Adrenal gland (tissue), 12 donors: ENCODE results near the gene KLF12. TPM values are rescaled to one million over a fixed set of nuclear protein-coding genes. Genes with fewer than 3 reads are reported as not detected.

ENCODE experiments used
- DNase-seq, 7 donors: peaks; one replicate each; pipeline ENCODE4 v3.0.0-alpha.2; 2019 to 2020
- H3K27ac ChIP-seq, 5 donors: fragments of 200-600 bp; sonication (generic) in 4 of 5; 1 replicate in 3 of 5; 2 replicates in 2 of 5; pipeline versions ENCODE4 v1.5.1 to v1.8.0; 2016 to 2020; ENCODE audit warnings: mild to moderate bottlenecking in 1 of 5
- H3K27me3 ChIP-seq: fragments of 200-600 bp; 2 replicates; pipeline ENCODE4 v1.8.0; 2021
- H3K36me3 ChIP-seq, 2 donors: fragments of 200-600 bp; replicated peaks in 1 of 2; 1 replicate in 1 of 2; 2 replicates in 1 of 2; pipeline versions ENCODE4 v1.5.1 to v1.8.0; 2018 to 2022
- H3K4me1 ChIP-seq, 2 donors: fragments of 200-600 bp; replicated peaks in 1 of 2; 1 replicate in 1 of 2; 2 replicates in 1 of 2; pipeline versions ENCODE4 v1.5.1 to v1.8.0; 2018 to 2021
- H3K4me3 ChIP-seq, 4 donors: fragments of 200-600 bp; sonication (generic) in 3 of 4; one replicate each; pipeline ENCODE4 v1.5.1; 2016 to 2018
- H3K9me3 ChIP-seq, 3 donors: fragments of 200-600 bp; sonication (generic) in 1 of 3; replicated peaks in 1 of 3; 1 replicate in 2 of 3; 2 replicates in 1 of 3; pipeline versions ENCODE4 v1.5.1 to v1.8.0; 2016 to 2021
- POLR2A ChIP-seq, 2 donors: fragments of 450-650 bp; IDR thresholded peaks; one replicate each; pipeline ENCODE4 v1.6.1; 2017; ENCODE audit warnings: antibody characterized with exemption in 2 of 2, mild to moderate bottlenecking in 2 of 2, moderate library complexity in 1 of 2
- WGBS, 4 donors: extraction: QIAGEN DNeasy Blood & Tissue Kit in 2 of 4; methylation state at CpG; one replicate each; pipeline versions ENCODE4 v1.1.5 to v1.1.7; 2013 to 2017; 5-methylcytosine and 5-hydroxymethylcytosine counted together
- intact Hi-C, 2 donors: fragments of 100-400 bp; cut with DNase I; formaldehyde crosslinking; loops; one replicate each; pipeline versions ENCODE4 v1.14.1 to v1.15.0; 2022 to 2023
- polyA plus RNA-seq, 3 donors: library from polyadenylated mRNA; stranded (reverse); fragments of 200-250 nt in 2 of 3; fragments of 350-450 nt in 1 of 3; fragmentation: Illumina TruSeq in 1 of 3; extraction: RNeasy Lipid Tissue Mini Kit (QIAGEN cat#74804) in 1 of 3; gene quantifications; one replicate each; pipeline ENCODE4 v1.2.3, GENCODE V29; 2013 to 2014
- total RNA-seq, 9 donors: library from RNA; depleted of rRNA in 4 of 9; stranded (reverse); fragments of >200 nt in 4 of 9; fragments of 120-200 nt in 1 of 9; fragmentation: NEBNext Ultra II Directional in 1 of 9; extraction: Animal tissue kit (Norgen Biotek cat#: 25700) in 1 of 9; gene quantifications; one replicate each; pipeline versions ENCODE4 v1.1.0 to v1.2.4, GENCODE V29; 2013 to 2023
- TF ChIP-seq, protein P1 (sequence below), 6 experiments: fragments of 450-650 bp in 4 of 6; fragments of 200-600 bp in 2 of 6; sonication (generic) in 1 of 6; IDR thresholded peaks; 1 replicate in 5 of 6; 2 replicates in 1 of 6; pipeline versions ENCODE4 v1.5.1 to v1.8.0; 2016 to 2021; ENCODE audit warnings: antibody characterized with exemption in 6 of 6, mild to moderate bottlenecking in 2 of 6, moderate library complexity in 1 of 6
- donor health status: healthy with polysubstance abuse.
- donor health status: Bipolar disorder and iron deficiency.
- donor health status: DM: yes; HTN: yes; CAD: no.
- donor health status: DM: no; HTN: no; CAD: no.
- donor health status: DM: no; HTN: no; CAD: no.
- donor health status: DM: yes; HTN: yes; CAD: no.

Gene KLF12
- total and polyA plus RNA-seq, 12 donors, result 0.77 to 16.0 (median 4.4) TPM

DNA sequence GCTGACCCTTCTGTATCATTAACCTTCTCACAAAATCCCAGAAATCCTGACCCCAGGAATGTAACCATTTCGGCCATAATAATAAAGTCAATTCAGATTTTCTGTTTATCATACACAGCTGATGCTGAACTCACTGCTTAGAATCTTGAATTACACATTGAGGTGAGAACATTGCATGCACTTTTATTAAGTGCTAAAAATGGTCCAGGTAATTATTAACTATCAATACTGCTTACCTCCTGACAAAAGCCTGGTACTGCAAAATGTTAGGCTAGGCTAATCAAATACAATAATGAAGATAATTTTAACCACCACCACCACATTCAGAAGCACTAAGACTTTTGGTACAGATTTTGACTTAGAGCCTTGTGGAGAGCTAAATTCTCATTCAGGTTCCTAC, 36.1 kb downstream of the KLF12 start:
- intact Hi-C loops, result no loop called here
- Histone ChIP-seq H3K9me3 (no peaks in the 10 kb centered on the region), H3K4me1 (no peaks in the 10 kb centered on the region), H3K4me3 (no peak overlapping the region), H3K27ac (no peak overlapping the region), H3K27me3 (no peaks in the 10 kb centered on the region), H3K36me3 (no peaks in the 10 kb centered on the region)
- DNase-seq, result no peak
- TF ChIP-seq, protein P1, sequence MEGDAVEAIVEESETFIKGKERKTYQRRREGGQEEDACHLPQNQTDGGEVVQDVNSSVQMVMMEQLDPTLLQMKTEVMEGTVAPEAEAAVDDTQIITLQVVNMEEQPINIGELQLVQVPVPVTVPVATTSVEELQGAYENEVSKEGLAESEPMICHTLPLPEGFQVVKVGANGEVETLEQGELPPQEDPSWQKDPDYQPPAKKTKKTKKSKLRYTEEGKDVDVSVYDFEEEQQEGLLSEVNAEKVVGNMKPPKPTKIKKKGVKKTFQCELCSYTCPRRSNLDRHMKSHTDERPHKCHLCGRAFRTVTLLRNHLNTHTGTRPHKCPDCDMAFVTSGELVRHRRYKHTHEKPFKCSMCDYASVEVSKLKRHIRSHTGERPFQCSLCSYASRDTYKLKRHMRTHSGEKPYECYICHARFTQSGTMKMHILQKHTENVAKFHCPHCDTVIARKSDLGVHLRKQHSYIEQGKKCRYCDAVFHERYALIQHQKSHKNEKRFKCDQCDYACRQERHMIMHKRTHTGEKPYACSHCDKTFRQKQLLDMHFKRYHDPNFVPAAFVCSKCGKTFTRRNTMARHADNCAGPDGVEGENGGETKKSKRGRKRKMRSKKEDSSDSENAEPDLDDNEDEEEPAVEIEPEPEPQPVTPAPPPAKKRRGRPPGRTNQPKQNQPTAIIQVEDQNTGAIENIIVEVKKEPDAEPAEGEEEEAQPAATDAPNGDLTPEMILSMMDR (IDR thresholded peaks at IDR 0.05), result no peak
- TF ChIP-seq POLR2A (IDR thresholded peaks at IDR 0.05), result no peak
- 92 to 97% (median 94%) methylated on average over 1 of the region's 1 CpG for WGBS, 4 donors

DNA sequence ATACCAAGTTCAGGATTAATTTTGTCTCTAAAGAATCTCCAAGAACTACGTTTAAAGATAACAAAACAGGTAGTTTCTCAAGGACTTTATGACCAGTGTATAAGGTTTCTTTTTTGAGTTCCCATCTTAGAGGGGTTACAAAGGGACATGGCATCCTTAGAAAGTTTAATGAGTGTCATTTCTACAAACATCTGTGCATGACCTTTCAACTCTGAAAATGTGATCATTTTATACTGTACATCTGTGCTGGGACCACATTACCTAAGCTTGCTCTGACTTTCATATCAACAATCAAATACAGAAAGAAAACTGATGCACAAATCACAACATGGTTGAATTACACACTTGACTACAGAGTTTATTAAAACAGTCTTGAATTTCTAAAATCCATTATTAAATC, 37.1 kb downstream of the KLF12 start:
- no peaks in the 10 kb centered on the region for H3K36me3 ChIP-seq
- 44 to 57% (median 48%) methylated on average over 1 of the region's 1 CpG for WGBS, 4 donors
- intact Hi-C loops, result no loop called here
- H3K4me3 ChIP-seq, result no peak overlapping the region
- TF ChIP-seq POLR2A (IDR thresholded peaks at IDR 0.05), result no peak
- TF ChIP-seq, protein P1 (IDR thresholded peaks at IDR 0.05), result no peak
- DNase-seq, result no peak
- no peaks in the 10 kb centered on the region for H3K27me3 ChIP-seq
- H3K9me3 ChIP-seq, result no peaks in the 10 kb centered on the region
- no peaks in the 10 kb centered on the region for H3K4me1 ChIP-seq
- no peak overlapping the region for H3K27ac ChIP-seq

DNA sequence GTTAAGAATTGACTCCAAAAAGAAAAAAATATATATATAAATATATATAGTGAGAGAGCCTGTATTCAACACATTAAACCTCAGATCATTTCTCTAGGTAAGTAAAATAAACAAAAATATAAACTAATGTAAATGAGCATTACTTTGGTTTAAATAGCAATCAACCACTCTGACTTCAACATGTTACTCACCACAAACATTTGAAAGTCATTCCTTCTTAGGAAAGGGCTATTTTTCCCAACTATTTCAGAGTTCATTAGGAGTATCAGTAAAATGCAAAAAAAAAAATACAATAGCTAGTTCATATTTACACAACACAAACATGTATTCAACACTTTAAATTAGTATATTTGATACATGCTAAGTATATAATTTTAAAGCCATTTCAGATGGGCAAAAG, 40.5 kb downstream of the KLF12 start:
- no peak for DNase-seq
- Histone ChIP-seq H3K36me3 (no peaks in the 10 kb centered on the region), H3K27me3 (no peaks in the 10 kb centered on the region), H3K9me3 (no peaks in the 10 kb centered on the region), H3K4me3 (no peak overlapping the region), H3K4me1 (no peaks in the 10 kb centered on the region), H3K27ac (no peak overlapping the region)
- intact Hi-C loops, result no loop called here
- no peak for TF ChIP-seq POLR2A (IDR thresholded peaks at IDR 0.05)
- TF ChIP-seq, protein P1 (IDR thresholded peaks at IDR 0.05), result no peak

DNA sequence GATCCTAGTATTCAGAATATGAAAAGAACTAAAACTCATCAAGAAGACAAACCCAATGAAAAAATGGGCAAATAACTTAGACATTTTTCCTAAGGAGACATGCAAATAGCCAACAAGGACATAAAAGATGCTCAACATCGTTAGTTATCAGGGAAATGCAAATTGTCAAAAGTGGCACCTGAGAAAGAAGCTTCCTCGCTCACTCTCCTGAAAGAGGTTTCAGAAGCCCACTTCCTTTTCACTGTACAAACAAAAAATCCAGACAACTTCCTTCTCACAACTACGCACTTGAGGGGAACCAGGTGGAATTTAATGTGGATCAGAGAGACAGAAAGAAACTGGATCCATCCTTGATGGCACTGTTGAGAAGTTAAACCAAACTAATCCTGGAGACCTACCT, 41.5 kb downstream of the KLF12 start:
- Histone ChIP-seq H3K27me3 (no peaks in the 10 kb centered on the region), H3K4me1 (no peaks in the 10 kb centered on the region), H3K36me3 (no peaks in the 10 kb centered on the region), H3K27ac (no peak overlapping the region), H3K9me3 (no peaks in the 10 kb centered on the region), H3K4me3 (no peak overlapping the region)
- intact Hi-C loops, result no loop called here
- TF ChIP-seq, protein P1 (IDR thresholded peaks at IDR 0.05), result no peak
- no peak for TF ChIP-seq POLR2A (IDR thresholded peaks at IDR 0.05)
- WGBS, 4 donors, result 79 to 86% (median 81%) methylated on average over 3 of the region's 3 CpGs
- no peak for DNase-seq
